ENCODE data around the gene TTLL10. TPM values are rescaled to one million over a fixed set of nuclear protein-coding genes. Genes with fewer than 3 reads are reported as not detected.

The TTLL10 gene
- total RNA-seq, 1 donor from 2014 or later = 0.78 TPM

GRCh38 chr1:1205769-1206375, 32.2 kb downstream of the TTLL10 start:
- no peak for DNase-seq (ENCODE audit: low spot score)

DNA sequence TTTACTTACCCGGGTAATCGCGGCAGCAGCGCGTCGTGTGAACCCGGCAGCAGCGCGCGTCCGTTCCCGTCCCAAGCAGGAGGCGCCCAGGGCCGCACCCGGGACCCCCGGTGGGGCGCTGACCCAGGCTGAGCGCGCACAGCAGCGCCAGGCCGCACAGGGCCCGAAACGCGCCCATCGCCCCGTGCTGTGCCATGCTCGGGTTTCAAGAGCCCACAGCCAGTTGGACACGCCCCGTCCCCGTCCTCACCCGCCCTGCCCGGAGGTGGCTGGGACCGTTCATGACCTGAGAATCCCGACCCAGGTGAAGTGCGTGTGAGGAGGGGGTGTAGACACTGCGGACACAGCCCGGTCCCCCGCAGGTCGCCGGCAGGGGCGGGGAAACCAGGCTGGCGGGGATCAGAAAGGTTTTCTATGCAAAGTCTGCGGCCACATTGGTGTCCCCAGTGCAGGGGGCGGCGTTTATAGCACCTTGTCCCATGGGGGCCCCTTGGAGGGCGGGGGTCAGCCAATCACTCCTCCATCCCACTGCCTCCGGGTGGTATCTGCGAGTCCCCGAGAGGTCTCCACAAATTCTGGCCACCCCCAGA, 32.8 kb downstream of the TTLL10 start, which contains the start of gene TNFRSF18:
TSS of gene TNFRSF18 (minus strand) at position 217 of the 590 bp plus-strand sequence. CDS start at position 196, 21 bp downstream.
- DNase-seq (ENCODE audit: low spot score) = no peak

- DNase-seq (ENCODE audit: low spot score) = no peak
Measured at GRCh38 chr1:1206966-1207531, 33.4 kb downstream of the TTLL10 start.

- DNase-seq (ENCODE audit: low spot score) = no peak
Measured at GRCh38 chr1:1207571-1207892, 33.9 kb downstream of the TTLL10 start.

DNA sequence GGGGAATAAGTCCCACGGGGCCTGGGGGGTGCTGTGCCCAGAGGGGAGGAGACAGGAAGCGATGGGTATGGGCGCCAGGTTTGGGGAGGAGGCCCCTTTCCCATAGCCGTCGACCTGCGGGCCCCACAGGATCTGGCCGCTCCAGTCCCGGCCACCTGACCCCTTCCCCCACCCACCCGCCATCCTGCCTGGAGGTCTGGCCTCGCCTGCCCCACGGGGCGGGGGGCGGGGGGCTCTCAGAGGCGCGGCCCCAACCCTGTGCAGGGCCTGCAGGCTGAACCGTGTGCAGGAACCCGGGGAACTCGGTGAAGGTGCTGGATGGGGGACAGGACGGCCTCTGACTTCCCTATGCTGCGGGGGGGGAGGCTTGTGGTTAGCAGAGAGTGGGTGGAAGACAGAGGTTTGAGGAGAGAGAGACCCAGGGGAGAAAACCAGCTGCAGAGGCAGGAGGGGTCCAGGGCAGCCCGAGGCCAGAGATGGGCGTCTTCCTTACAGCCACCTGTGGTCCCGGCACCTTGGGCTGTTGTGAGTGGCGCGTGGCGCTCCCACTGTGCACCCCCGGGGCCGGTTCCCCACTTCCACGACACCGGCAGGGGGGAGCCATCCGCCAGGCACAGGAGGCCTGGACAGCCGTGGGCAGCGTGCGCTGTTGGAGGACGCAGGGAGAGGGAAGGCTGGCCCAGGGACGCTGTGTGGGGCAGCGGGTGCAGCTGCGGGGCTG, 35.2 kb downstream of the TTLL10 start:
- DNase-seq (ENCODE audit: low spot score) = no peak

- DNase-seq (ENCODE audit: low spot score) = no peak
Measured at GRCh38 chr1:1210726-1211540, 37.3 kb downstream of the TTLL10 start.

- no peak for DNase-seq (ENCODE audit: low spot score)
Measured at GRCh38 chr1:1211541-1212441, 38.1 kb downstream of the TTLL10 start.

- DNase-seq (ENCODE audit: low spot score) = peak; percentile 39
Measured at GRCh38 chr1:1212780-1213344, 39.2 kb downstream of the TTLL10 start.

- DNase-seq (ENCODE audit: low spot score) = no peak
Measured at GRCh38 chr1:1213345-1214265, 39.9 kb downstream of the TTLL10 start, which contains the start of gene TNFRSF4. TNFRSF4 (minus strand) TSS chr1:1214153; CDS start chr1:1214127, 26 bp downstream.

GRCh38 chr1:1215080-1215676, 41.5 kb downstream of the TTLL10 start:
- DNase-seq (ENCODE audit: low spot score) = no peak

DNA sequence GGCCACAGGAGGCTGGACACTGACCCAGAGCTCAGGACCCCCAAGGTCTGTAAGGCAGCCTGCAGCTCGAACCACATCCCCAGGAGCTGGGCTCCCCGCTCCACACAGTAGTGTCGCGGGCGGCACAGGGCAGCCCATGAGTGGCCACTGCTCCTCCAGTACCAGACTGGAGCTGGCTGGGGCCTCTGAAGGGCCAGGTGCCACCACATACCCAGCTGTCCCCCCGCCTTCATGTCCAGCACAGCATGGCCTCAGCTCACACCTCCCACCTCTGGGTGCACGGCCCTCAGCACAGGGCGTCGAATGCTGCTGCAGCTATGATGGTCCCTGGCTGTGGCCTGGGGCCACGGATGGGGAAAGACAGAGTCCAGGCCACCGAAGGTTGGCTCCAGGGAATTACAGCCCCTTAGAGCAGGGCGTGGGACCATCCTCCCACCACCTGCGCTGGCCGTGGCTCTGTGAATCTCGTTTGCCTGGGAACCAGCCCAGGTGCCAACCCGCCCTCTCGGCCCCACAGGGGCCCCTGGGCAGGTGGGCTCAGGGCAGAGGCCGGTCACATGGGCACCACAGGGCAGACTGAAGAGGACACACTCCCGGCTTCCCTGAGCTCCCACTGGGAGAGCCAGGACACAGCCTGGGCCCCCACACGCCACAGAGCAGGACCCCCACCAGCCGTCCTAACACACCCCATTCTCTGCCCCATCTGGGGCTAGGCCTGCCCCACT, 42.4 kb downstream of the TTLL10 start:
- DNase-seq (ENCODE audit: low spot score) = no peak

DNA sequence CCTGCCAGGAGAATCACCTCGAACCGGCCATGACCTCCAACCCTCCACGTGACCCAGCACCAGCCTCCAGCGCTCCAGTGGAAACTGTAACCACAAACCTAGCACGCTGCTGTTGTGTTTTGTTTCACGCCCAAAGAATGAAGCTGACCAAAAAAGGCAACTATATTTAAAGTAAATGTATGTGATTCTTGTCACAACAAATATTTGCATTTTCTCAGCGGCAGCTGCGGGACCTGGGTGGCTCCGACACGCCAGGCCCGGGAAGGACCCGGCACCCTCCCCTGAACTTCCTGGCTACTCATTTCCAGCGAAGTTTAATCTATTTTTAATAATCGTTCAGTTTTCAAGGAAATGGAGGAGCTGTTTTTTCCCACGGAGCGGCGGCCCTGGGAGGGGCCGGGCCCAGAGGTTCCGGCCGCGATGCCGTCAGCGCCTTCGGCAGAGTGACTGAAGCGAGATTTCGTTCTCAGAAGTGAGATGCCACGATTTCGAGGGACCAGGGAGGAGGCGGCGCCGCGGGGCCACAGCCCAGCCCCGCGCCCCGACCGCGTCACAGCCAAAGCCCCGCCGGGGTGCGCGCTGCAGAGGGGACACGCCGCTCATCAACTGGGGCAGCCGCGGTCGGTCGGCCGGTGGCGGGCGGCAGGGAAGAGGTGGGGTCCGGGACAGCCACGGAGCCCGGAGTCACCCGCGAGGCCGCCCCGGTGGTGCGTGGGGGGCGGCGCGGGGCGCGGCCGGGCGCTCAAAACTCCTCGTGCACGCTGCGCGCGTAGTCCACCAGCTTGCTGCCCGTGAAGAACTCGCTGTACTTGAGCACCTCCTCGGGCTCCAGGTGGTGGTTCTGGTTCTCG, 43.3 kb downstream of the TTLL10 start:
- DNase-seq (ENCODE audit: low spot score) = no peak

GRCh38 chr1:1217621-1218523, 44.2 kb downstream of the TTLL10 start:
- DNase-seq (ENCODE audit: low spot score) = no peak

GRCh38 chr1:1218524-1219200, 45.0 kb downstream of the TTLL10 start:
- DNase-seq (ENCODE audit: low spot score) = no peak

GRCh38 chr1:1219341-1219740, 45.7 kb downstream of the TTLL10 start:
- no peak for DNase-seq (ENCODE audit: low spot score)

- DNase-seq (ENCODE audit: low spot score) = no peak
Measured at GRCh38 chr1:1220197-1220596, 46.5 kb downstream of the TTLL10 start.
